ENCODE measurements around the gene CCER1. TPM values are rescaled to one million over a fixed set of nuclear protein-coding genes. Genes with fewer than 3 reads are reported as not detected.

The CCER1 gene
- total and polyA plus RNA-seq, 5 experiments from 2014 or later: not detected

DNA sequence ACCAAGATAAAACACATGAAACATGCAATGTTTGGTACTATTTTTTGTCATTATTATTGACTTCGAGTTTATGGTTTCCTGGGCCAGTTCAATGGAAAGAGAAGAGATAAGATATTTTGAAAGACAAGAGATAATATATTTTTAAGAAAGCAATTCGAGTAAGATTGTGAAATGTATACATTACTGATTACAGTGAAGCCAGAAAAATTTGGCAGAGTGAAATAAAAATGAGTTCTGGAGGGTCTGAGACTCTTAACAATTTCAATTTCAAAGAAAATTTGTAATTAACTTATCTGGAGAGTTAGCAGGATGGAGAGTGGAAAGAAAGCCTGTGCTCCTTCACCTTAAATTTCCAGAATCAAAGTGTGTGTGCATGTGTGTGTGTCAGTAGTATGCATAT lies 17.3 kb downstream of the CCER1 start:
- H3K36me3 Mint-ChIP-seq: no peaks in the 10 kb centered on the region
- no peak overlapping the region for H3K4me3 Mint-ChIP-seq
- no peak overlapping the region for H3K27ac Mint-ChIP-seq
- H3K9me3 Mint-ChIP-seq: peaks cover 0 to 10% (median 0%) of the 10 kb centered on the region in 9 donors
- ATAC-seq: no peak
- peaks cover 0 to 18% (median 11%) of the 10 kb centered on the region in 5 donors for H3K27me3 Mint-ChIP-seq
- POLR2A ChIA-PET: no interaction called here
- no peaks in the 10 kb centered on the region for H3K4me1 Mint-ChIP-seq
- no peak for DNase-seq

DNA sequence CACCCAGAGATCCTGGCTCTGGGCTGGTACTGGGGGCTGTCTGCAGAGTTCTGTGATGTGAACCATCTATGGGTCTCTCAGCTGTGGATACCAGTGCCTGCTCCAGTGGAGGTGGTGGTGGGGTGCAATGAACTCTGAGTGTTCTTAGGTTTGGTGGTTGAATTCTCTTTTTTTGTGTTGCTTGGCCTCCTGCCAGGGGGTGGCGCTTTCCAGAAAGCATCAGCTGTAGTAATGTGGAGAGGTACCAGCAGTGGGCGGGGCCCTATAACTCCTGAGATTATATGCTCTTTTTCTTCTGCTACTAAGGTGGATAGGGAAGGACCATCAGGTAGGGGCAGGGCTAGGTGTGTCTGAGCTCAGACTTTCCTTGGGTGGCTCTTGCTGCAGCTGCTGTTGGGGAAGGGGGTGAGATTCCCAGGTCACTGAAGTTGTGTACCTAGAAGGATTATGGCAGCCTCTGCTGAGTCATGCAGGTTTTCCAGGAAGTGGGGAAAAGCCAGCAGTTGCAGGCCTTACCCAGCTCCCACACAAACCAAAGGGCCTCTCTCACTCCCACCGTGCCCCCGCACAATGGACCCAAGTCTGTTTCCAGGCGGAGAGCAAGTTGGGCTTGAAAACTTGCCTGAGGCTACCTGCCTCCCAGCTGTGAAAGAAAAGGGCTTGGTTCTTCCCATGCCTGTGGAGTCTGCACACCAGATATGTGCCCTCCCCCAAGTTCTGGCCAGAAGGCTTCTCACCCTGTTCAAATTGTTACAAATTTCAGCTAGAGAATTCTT lies 18.6 kb downstream of the CCER1 start:
- Mint-ChIP-seq H3K4me1 (no peaks in the 10 kb centered on the region), H3K4me3 (no peak overlapping the region), H3K9me3 (peaks cover 0 to 21% (median 3%) of the 10 kb centered on the region in 9 donors), H3K27ac (no peak overlapping the region), H3K27me3 (peaks cover 0 to 18% (median 11%) of the 10 kb centered on the region in 5 donors), H3K36me3 (no peaks in the 10 kb centered on the region)
- ATAC-seq (no peak), DNase-seq (no peak)
- POLR2A ChIA-PET: no interaction called here

DNA sequence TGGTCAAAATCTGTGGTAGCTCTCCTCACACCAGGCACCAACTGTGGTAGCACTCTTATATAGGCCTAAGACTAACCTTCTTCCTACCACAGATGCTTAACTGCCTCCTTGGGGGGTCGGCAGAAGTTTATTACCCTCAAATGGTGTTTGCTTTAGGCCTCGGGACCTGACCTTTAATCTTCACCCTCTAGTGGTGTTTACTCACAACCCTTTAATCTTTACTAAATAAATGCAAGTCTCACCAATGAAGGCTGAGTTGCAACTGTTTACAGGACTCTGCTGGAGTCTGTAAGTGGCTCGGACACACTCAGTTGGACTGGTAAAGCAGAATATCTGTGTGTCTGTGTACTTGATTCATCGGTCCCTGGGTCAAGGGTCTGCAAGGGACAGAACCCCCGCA lies 29.4 kb downstream of the CCER1 start:
- ATAC-seq (no peak), DNase-seq (no peak)
- H3K4me1 Mint-ChIP-seq: no peaks in the 10 kb centered on the region
- peaks cover 0 to 7% (median 0%) of the 10 kb centered on the region in 3 donors for H3K36me3 Mint-ChIP-seq
- peaks cover 5 to 28% (median 17%) of the 10 kb centered on the region in 9 donors for H3K9me3 Mint-ChIP-seq
- H3K27ac Mint-ChIP-seq: no peak overlapping the region
- peaks cover 2 to 8% (median 5%) of the 10 kb centered on the region in 5 donors for H3K27me3 Mint-ChIP-seq
- H3K4me3 Mint-ChIP-seq: no peak overlapping the region
- POLR2A ChIA-PET: no interaction called here

DNA sequence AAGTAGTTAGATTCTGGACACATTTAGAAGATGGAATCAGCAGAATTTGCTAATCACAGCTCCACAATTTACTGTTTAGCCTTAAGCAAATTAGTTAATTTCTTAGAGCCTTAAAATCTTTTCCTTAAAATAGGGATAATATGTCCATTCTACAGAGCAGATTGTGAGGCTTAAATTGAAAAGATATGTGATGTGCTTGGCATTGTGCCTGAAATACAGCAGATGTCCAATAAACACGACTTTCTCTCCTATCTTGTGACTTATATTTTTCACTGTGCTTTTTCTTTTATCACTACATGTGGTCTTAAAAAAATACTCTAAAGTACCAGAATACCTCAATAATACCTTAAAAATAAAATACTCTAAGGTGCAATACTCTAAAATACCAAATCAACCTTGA lies 30.6 kb downstream of the CCER1 start:
- no peak overlapping the region for H3K4me3 Mint-ChIP-seq
- POLR2A ChIA-PET: no interaction called here

DNA sequence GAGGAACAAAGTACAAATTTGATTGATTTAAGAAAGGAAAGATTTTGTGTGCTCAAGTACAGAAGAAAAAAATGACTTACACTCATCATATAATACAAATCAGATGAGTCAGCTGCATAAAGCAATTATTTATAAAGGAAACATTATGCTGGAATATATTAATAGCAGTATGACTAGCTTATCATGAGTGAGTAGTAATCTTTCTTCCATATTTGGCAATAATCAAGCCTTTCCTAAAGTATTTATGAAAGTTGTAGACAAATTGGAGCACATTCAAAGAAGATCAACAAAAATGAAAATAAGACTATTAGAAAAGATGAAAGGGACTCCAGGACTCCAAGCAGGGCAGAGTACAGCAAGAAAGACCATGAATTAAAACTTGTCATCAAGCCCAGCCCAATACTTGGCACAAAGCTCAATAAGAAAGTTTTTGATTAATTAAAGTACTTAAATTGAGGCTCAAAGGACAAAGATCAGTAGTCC lies 32.8 kb downstream of the CCER1 start:
- Mint-ChIP-seq H3K27ac (no peak overlapping the region), H3K27me3 (peaks cover 5 to 18% (median 7%) of the 10 kb centered on the region in 5 donors), H3K4me1 (no peaks in the 10 kb centered on the region), H3K9me3 (peaks cover 0 to 4% (median 0%) of the 10 kb centered on the region in 9 donors), H3K36me3 (no peaks in the 10 kb centered on the region), H3K4me3 (no peak overlapping the region)
- DNase-seq (no peak), ATAC-seq (no peak)
- POLR2A ChIA-PET: no interaction called here

More for the DNA sequence above, 30.6 kb downstream of the CCER1 start:
- H3K9me3 Mint-ChIP-seq: peaks cover 3 to 19% (median 13%) of the 10 kb centered on the region in 9 donors
- no peak overlapping the region for H3K27ac Mint-ChIP-seq
- no peaks in the 10 kb centered on the region for H3K4me1 Mint-ChIP-seq
- DNase-seq (no peak), ATAC-seq (no peak)
- H3K27me3 Mint-ChIP-seq: peaks cover 2 to 8% (median 5%) of the 10 kb centered on the region in 5 donors
- peaks cover 0 to 7% (median 0%) of the 10 kb centered on the region in 3 donors for H3K36me3 Mint-ChIP-seq

DNA sequence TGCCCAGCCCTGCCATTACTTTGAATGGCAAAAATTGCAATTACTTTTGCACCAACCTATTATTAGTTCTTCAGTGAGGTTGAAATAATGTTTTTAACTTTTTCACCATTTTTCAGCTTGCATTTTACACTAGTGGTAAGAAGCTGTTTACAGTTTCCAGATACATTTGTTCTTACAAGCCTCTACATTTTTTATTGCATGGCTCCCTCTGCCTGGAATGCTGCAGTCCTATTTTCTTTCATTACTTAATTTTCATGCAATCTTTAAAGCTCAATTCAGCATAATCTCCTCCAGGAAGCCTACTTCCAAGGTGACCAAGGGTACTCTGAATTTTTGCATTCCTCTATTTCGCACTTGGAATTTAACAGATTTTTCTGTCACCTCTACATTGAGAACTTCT lies 33.4 kb downstream of the CCER1 start:
- peaks cover 5 to 18% (median 7%) of the 10 kb centered on the region in 5 donors for H3K27me3 Mint-ChIP-seq
- POLR2A ChIA-PET: no interaction called here
- no peaks in the 10 kb centered on the region for H3K36me3 Mint-ChIP-seq
- no peaks in the 10 kb centered on the region for H3K4me1 Mint-ChIP-seq
- no peak overlapping the region for H3K27ac Mint-ChIP-seq
- DNase-seq (no peak), ATAC-seq (no peak)
- H3K4me3 Mint-ChIP-seq: no peak overlapping the region
- peaks cover 0 to 2% (median 0%) of the 10 kb centered on the region in 9 donors for H3K9me3 Mint-ChIP-seq

DNA sequence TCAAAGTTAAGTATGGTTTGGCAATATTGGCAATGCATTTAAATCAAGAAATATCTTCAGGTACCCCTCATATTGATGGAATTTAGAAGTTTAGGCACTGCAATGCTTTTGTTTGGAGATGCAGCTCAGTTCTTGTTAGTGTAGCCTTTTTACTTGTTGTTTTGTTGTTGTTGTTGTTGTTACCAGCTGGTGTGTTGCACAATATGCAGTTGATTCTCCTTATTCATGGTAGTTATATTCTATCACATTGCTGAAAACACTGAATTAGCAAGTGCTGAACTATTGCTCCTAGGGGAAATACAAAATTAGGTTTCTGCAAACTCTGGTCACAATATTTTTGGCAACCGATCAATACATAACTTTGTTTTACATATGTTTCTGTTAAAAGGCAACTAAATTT lies 34.8 kb downstream of the CCER1 start:
- H3K27ac Mint-ChIP-seq: no peak overlapping the region
- ATAC-seq: no peak
- no peaks in the 10 kb centered on the region for H3K4me1 Mint-ChIP-seq
- peaks cover 5 to 18% (median 7%) of the 10 kb centered on the region in 5 donors for H3K27me3 Mint-ChIP-seq
- H3K36me3 Mint-ChIP-seq: no peaks in the 10 kb centered on the region
- no peaks in the 10 kb centered on the region for H3K9me3 Mint-ChIP-seq
- POLR2A ChIA-PET: no interaction called here
- no peak for DNase-seq
- H3K4me3 Mint-ChIP-seq: no peak overlapping the region

DNA sequence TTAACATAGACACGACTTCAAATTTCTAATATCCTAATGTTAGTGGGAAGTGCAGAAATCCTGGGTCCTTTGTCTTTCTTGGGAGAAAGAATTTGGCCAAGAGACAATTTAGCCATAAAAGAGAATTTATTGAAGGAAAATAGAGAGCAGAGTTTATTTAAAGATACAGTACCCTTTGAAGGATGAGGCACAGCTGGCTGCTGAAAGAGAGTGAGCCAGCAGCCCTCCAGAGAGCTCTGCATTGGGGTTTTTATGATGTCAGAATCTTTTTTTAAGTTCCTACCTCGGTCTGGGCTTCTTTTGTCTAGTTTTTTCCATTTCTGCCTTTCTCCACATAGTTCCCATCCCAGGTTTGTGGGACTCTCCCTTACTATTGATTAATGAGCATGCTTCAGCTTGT lies 37.5 kb downstream of the CCER1 start:
- POLR2A ChIA-PET: no interaction called here
- no peak for ATAC-seq
- Mint-ChIP-seq H3K27ac (no peak overlapping the region), H3K9me3 (peaks cover 0 to 9% (median 1%) of the 10 kb centered on the region in 9 donors), H3K27me3 (peaks cover 1 to 9% (median 5%) of the 10 kb centered on the region in 5 donors), H3K36me3 (no peaks in the 10 kb centered on the region), H3K4me1 (no peaks in the 10 kb centered on the region), H3K4me3 (no peak overlapping the region)
- DNase-seq: no peak

DNA sequence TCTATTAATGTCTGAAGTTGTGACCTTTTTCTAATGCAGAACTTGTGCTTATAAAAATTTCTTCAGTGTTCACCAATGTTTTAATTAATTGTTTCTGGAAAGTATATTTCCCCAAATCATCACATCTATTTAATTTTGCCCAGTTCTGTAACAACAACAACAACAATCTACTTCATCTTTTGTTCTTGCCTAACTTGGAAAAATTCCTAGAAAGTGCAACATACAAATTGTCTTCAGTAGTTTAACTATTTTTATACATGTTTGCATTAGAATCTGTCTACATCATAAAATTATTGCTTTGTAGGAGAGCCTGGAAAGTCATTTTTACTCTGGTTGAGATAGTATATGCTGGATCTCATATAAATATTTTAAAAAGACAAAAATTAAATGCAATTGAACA lies 38.5 kb downstream of the CCER1 start:
- Mint-ChIP-seq H3K27ac (no peak overlapping the region), H3K27me3 (peaks cover 1 to 9% (median 5%) of the 10 kb centered on the region in 5 donors), H3K4me3 (no peak overlapping the region), H3K9me3 (peaks cover 0 to 10% (median 1%) of the 10 kb centered on the region in 9 donors), H3K4me1 (no peaks in the 10 kb centered on the region), H3K36me3 (no peaks in the 10 kb centered on the region)
- ATAC-seq: no peak
- no peak for DNase-seq
- POLR2A ChIA-PET: no interaction called here

DNA sequence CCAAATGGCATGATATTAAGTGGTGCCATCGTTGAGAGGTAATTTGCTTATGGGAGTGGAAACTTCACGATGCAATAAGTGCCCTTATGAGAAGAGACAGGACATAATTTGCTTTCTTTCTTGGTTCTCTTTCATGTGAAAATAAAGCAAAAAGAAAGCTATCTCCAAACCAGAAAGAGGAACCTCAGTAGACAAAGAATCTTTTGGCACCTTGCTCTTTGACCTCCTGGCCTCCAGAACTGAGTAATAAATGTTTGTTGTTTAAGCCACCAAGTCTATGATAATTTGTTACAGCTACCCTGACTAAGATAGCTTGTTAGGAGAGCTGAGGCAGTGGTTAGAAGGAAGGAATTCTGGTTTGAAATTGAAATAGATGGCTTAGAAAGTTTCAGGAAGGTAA lies 39.6 kb downstream of the CCER1 start:
- ATAC-seq (no peak), DNase-seq (no peak)
- Mint-ChIP-seq H3K9me3 (peaks cover 0 to 10% (median 1%) of the 10 kb centered on the region in 9 donors), H3K4me3 (no peak overlapping the region), H3K4me1 (no peaks in the 10 kb centered on the region), H3K36me3 (no peaks in the 10 kb centered on the region), H3K27ac (no peak overlapping the region), H3K27me3 (peaks cover 1 to 9% (median 5%) of the 10 kb centered on the region in 5 donors)
- POLR2A ChIA-PET: no interaction called here

DNA sequence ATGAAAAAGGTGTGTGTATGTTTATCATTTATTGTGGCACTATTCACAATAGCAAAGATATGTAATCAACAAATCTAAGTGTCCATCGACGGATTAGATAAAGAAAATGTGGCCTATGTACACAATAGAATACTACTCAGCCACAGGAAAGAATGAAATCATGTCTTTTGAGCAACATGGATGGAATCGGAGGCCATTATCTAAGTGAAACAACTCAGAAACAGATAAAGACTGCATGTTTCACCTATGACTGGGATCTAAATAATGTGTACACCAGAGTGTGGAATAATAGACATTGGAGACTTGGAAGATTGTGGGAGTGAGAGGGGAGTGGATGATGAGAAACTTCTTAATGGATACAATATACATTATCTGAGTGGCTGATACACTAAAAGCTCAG lies 44.0 kb downstream of the CCER1 start:
- Mint-ChIP-seq H3K27me3 (peaks cover 0 to 7% (median 1%) of the 10 kb centered on the region in 5 donors), H3K4me3 (no peak overlapping the region), H3K4me1 (no peaks in the 10 kb centered on the region), H3K9me3 (peaks cover 0 to 10% (median 1%) of the 10 kb centered on the region in 9 donors), H3K27ac (no peak overlapping the region), H3K36me3 (no peaks in the 10 kb centered on the region)
- DNase-seq: no peak
- ATAC-seq: no peak
- POLR2A ChIA-PET: no interaction called here

DNA sequence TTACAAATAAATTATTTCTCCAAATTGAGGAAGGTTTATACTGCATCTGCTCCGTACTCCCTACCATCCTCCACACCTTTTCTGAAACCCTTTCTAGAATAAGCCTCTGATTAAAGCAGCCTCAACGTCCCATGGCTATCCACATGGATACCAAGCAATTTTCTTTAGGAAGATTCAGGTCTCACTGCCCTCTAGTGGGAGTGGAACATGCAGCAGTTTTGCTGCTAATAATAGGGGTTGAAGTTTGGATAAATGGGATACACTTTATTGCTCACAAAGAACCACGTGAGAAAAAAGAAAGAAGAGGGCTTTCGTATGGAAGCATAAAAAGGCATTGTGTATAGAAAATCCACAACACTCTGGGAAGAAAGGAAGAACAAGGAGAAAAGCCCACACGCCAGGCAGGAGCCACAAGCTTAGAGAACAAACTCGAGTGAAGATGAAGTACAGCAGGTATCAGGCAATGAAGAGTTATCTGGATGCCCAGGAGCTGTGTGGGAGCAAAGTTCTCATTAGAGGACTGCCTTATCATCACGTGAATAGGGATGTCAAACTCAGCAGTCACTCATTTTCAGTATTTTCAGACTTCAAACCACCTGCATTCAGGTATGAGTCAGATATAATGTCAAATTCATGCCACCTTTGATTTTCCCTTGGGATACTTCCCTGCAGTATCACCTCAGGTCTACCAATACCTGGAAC lies 45.8 kb downstream of the CCER1 start:
- POLR2A ChIA-PET: no interaction called here
- Mint-ChIP-seq H3K27ac (no peak overlapping the region), H3K4me1 (no peaks in the 10 kb centered on the region)

DNA sequence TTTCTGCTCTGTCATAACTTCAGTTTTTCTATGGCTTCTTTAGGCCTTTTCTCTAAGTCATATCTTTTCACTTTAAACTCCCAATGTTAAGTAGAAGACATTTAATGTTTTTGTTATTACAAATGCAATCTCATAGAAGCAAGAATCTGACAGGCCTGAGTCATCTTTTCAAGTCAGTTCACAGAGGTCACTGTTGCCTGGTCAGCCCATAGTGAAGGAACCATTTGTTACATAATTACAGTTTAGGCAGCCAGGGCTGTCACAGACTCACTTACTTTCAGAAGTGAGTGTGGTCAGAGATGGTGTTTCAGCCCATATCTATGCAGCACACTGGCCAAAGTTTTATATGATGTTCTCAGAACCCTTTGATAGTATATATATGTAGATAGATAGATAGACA lies 46.5 kb downstream of the CCER1 start:
- ATAC-seq: no peak
- DNase-seq: no peak
- no peak overlapping the region for H3K27ac Mint-ChIP-seq
- POLR2A ChIA-PET: no interaction called here
- peaks cover 0 to 6% (median 0%) of the 10 kb centered on the region in 9 donors for H3K9me3 Mint-ChIP-seq
- no peak overlapping the region for H3K4me3 Mint-ChIP-seq
- no peaks in the 10 kb centered on the region for H3K36me3 Mint-ChIP-seq
- H3K27me3 Mint-ChIP-seq: peaks cover 0 to 7% (median 1%) of the 10 kb centered on the region in 5 donors
- H3K4me1 Mint-ChIP-seq: no peaks in the 10 kb centered on the region

More for the DNA sequence above, 45.8 kb downstream of the CCER1 start:
- Mint-ChIP-seq H3K4me3 (no peak overlapping the region), H3K9me3 (peaks cover 0 to 6% (median 0%) of the 10 kb centered on the region in 9 donors), H3K27me3 (peaks cover 0 to 7% (median 1%) of the 10 kb centered on the region in 5 donors), H3K36me3 (no peaks in the 10 kb centered on the region)
- ATAC-seq (no peak), DNase-seq (no peak)
